Fibroblast of the aortic adventitia (primary cell): Measurements from ENCODE around the gene AHCYL2. TPM values are rescaled to one million over a fixed set of nuclear protein-coding genes. Genes with fewer than 3 reads are reported as not detected.
A peak's percentile ranks its signal among the peaks of the same experiment; 100 is the strongest.

Source experiments
- DNase-seq: peaks from one replicate; pipeline ENCODE4 v3.0.0-alpha.2; 2010; ENCODE audit warnings: low read depth
- H3K4me3 ChIP-seq: 2 replicates; pipeline ENCODE4 v1.5.1; 2011; ENCODE audit warnings: low read depth, mild to moderate bottlenecking, control low read depth, low read length, moderate library complexity
- total RNA-seq: library from RNA; depleted of rRNA; stranded (reverse); fragments of >200 nt; gene quantifications from 2 replicates; pipeline ENCODE4 v1.2.3, GENCODE V29; 2012; ENCODE audit warnings: low replicate concordance
- TF ChIP-seq, protein P1 (sequence below): IDR thresholded peaks from 2 replicates; pipeline ENCODE4 v1.5.1; 2011; ENCODE audit warnings: mild to moderate bottlenecking, low read length, control low read depth, inconsistent platforms; ENCODE audit not compliant: insufficient read depth

Gene AHCYL2
- total RNA-seq, 1 donor, result 12.1 TPM

DNA sequence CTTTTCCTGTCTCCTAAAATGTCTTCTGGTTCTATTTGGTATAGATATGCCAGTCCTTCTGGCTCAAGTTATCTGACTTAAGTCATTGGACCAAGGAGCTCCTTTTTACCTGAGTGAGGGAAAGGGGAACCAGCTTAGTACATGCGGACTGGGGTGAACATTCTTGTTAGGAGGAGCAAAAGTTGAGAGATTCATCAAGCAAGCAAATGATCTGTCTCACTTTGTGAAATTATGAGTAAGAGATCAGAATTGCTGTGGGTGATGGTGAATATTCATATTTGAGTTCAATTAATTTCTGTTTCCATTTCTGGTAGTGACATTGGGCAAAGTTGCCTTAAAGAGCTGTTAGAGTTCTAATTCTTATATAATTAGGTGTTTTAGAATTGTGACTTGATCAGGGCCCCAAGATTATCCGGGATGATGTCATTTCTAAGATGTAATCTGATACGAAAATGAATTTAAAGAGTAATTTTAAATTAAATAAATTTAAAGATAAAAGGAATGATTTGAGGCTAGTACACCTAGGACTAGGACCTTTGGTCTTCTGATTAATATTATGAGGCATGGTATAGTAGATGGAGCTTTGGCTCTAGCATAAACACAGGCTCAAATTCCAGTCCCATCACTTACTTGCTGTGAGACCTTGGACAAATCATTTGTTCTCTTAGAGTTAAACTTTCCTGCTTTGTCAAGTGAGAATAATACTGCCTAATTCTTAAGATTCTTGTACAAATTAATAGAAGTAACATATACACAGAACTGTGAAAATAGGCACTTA is 149.0 kb downstream of the AHCYL2 start:
- no peak overlapping the region for H3K4me3 ChIP-seq
- TF ChIP-seq, protein P1, sequence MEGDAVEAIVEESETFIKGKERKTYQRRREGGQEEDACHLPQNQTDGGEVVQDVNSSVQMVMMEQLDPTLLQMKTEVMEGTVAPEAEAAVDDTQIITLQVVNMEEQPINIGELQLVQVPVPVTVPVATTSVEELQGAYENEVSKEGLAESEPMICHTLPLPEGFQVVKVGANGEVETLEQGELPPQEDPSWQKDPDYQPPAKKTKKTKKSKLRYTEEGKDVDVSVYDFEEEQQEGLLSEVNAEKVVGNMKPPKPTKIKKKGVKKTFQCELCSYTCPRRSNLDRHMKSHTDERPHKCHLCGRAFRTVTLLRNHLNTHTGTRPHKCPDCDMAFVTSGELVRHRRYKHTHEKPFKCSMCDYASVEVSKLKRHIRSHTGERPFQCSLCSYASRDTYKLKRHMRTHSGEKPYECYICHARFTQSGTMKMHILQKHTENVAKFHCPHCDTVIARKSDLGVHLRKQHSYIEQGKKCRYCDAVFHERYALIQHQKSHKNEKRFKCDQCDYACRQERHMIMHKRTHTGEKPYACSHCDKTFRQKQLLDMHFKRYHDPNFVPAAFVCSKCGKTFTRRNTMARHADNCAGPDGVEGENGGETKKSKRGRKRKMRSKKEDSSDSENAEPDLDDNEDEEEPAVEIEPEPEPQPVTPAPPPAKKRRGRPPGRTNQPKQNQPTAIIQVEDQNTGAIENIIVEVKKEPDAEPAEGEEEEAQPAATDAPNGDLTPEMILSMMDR, result no peak
- DNase-seq, result no peak

- DNase-seq, result no peak
- TF ChIP-seq, protein P1, result no peak
- H3K4me3 ChIP-seq, result no peak overlapping the region
Observed at GRCh38 chr7:129375141-129375938, 150.5 kb downstream of the AHCYL2 start.

DNA sequence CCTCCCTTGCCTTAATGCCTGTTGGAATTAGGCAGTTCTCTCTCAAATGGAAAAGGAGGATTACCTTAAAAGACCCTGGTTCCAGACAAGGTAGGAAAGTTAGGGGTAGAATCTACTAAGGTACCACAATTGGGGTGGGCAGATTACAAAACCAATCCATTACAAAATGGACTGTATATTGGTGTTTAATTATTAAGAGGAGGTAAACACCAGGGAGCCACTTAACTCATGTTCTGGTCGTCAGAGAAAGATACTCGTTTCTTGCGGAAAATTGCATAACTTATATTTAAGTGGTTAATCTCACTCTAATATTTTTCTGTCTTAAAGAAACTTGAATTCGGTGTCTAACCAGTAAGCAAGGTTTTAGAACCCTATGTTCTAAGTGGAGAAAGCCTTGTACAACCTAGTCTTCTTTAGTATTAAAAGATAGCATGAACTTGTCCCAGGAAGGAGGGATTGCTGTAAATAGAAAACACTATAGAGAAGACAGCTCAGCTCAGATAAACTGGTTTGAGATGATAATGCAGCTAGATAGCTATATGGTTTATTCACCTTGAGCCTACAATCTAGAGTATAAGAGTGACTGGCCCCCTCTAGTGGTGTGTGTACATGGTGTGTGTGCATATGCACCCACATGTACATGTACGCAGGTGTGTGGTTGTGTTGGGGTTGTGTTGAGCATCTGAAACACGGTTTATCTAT is 151.4 kb downstream of the AHCYL2 start:
- H3K4me3 ChIP-seq, result no peak overlapping the region
- peak; percentile 40 for DNase-seq
- TF ChIP-seq, protein P1, result peak; percentile 68

GRCh38 chr7:129376778-129377700 is 152.2 kb downstream of the AHCYL2 start:
- TF ChIP-seq, protein P1, result no peak
- DNase-seq, result peak; percentile 38
- H3K4me3 ChIP-seq, result no peak overlapping the region

DNA sequence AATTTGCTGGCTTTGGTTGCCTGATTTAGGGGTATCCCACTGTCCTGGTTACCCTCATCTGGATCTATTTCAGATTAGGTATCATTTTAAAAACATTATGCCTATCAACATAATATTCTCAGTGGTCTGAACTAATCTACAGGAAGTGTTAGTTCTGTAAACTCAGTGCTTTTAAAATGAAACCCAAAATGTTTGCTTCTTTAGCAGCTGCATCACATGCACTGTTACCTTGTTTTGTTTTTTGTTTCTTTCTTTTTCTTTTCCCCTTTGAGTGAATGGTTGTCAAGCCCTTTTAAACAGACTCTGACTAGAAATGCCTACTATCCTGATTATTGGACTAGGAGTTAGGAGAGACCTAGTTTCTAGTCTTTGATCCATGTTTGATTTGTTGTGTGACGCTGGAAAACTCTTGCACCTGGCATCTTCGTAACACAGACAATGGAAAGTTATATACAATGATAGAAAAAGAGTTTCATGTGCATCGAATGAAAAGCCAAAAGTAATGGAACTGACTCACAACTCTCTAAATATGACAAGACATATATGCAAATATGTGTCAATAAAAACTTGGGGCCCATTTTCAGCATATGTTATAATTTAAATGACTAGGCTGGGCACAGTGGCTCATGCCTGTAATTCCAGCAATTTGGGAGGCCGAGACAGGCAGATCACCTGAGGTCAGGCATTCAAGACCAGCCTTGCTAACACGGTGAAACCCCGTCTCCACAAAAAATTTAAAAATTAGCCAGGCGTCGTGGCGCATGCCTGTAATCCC is 157.1 kb downstream of the AHCYL2 start:
- no peak overlapping the region for H3K4me3 ChIP-seq
- no peak for DNase-seq
- TF ChIP-seq, protein P1, result no peak
